ENCODE results near the gene RALA. TPM values are rescaled to one million over a fixed set of nuclear protein-coding genes. Genes with fewer than 3 reads are reported as not detected.
A peak's percentile ranks its signal among the peaks of the same experiment; 100 is the strongest.

Gene RALA
- total and polyA plus RNA-seq, 2 of the 13 experiments (the other 11 are each of a cell fraction or from before 2014, with no cell fraction given) = 11.8 to 19.5 TPM

- TF ChIP-seq ARID4A (CRISPR knock-in tag; IDR thresholded peaks at IDR 0.05; ENCODE audit: borderline replicate concordance) (peak; percentile 34; the same call in 1 of the 2 replicates), CBX2 (IDR thresholded peaks at IDR 0.05; ENCODE audit: low read depth, low read length) (no peak), CBX2 (CRISPR knock-in tag; IDR thresholded peaks at IDR 0.05; ENCODE audit: low read depth) (no peak), ZNF563 (CRISPR knock-in tag; IDR thresholded peaks at IDR 0.05) (peak; percentile 95), HNF4A (CRISPR knock-in tag; IDR thresholded peaks at IDR 0.05) (0 out of 2 replicates have a peak, but pooled peaks have one; percentile 11), ZNF841 (CRISPR knock-in tag; IDR thresholded peaks at IDR 0.05; ENCODE audit: borderline replicate concordance) (peak; percentile 8; the same call in 1 of the 2 replicates), ZSCAN22 (CRISPR knock-in tag; IDR thresholded peaks at IDR 0.05) (no peak), AHR (CRISPR knock-in tag; IDR thresholded peaks at IDR 0.05) (0 out of 2 replicates have a peak, but pooled peaks have one; percentile 10), HNRNPLL (IDR thresholded peaks at IDR 0.05; ENCODE audit: low read depth, low read length, poor library complexity, severe bottlenecking) (peak; percentile 33), ASH2L (IDR thresholded peaks at IDR 0.05; ENCODE audit: insufficient read length, low read depth, low read length) (peak; percentile 67), SMAD1 (CRISPR knock-in tag; IDR thresholded peaks at IDR 0.05; ENCODE audit: borderline replicate concordance, low read depth) (no peak), ZNF790 (CRISPR knock-in tag; IDR thresholded peaks at IDR 0.05; ENCODE audit: borderline replicate concordance) (peak; percentile 62; the same call in 1 of the 2 replicates), HES4 (CRISPR knock-in tag; IDR thresholded peaks at IDR 0.05; ENCODE audit: borderline replicate concordance) (0 out of 2 replicates have a peak, but pooled peaks have one; percentile 38), CEBPZ (IDR thresholded peaks at IDR 0.05; ENCODE audit: low read length) (no peak), NR2C2 (CRISPR knock-in tag; IDR thresholded peaks at IDR 0.05; ENCODE audit: borderline replicate concordance) (peak; percentile 97), ZNF749 (CRISPR knock-in tag; IDR thresholded peaks at IDR 0.05; ENCODE audit: borderline replicate concordance) (0 out of 2 replicates have a peak, but pooled peaks have one; percentile 17), TCF12 (IDR thresholded peaks at IDR 0.05) (no peak), TCF12 (CRISPR knock-in tag; IDR thresholded peaks at IDR 0.05) (0 out of 2 replicates have a peak, but pooled peaks have one; percentile 21), REL (CRISPR knock-in tag; conservative IDR thresholded peaks at IDR 0.05) (0 out of 2 replicates have a peak, but pooled peaks have one; percentile 47), KLF16 (CRISPR knock-in tag; IDR thresholded peaks at IDR 0.05) (0 out of 4 replicates have a peak, but pooled peaks of 1 of the 2 experiments have one; percentile 4), ZNF430 (CRISPR knock-in tag; IDR thresholded peaks at IDR 0.05) (0 out of 2 replicates have a peak, but pooled peaks have one; percentile 34), HNRNPL (IDR thresholded peaks at IDR 0.05; ENCODE audit: low read depth, low read length) (0 out of 2 replicates have a peak, but pooled peaks have one; percentile 17)
Observed at GRCh38 chr7:39623732-39624441, 515 bp downstream of the RALA start (continued).
